Neural progenitor cell (in vitro differentiated cells): ENCODE measurements around the gene MIPEP. TPM values are rescaled to one million over a fixed set of nuclear protein-coding genes. Genes with fewer than 3 reads are reported as not detected.
A peak's percentile ranks its signal among the peaks of the same experiment; 100 is the strongest.

Experiments
- DNase-seq: peaks from one replicate; pipeline ENCODE4 v3.0.0-alpha.2; 2016; ENCODE audit warnings: low spot score
- H2AFZ ChIP-seq: fragments of 200-600 bp; sonication (generic); replicated peaks from 2 replicates; pipeline ENCODE4 v1.6.1; 2016; ENCODE audit warnings: antibody characterized with exemption
- H3F3A ChIP-seq: fragments of 200-600 bp; sonication (generic); 2 replicates; pipeline ENCODE4 v1.6.1; 2016; ENCODE audit warnings: antibody characterized with exemption, low read depth
- H3K27ac ChIP-seq: fragments of 200-600 bp; sonication (generic); 2 replicates; pipeline ENCODE4 v1.5.1; 2016; ENCODE audit warnings: mild to moderate bottlenecking
- H3K27me3 ChIP-seq: fragments of 200-600 bp; sonication (generic); 2 replicates; pipeline ENCODE4 v1.6.1; 2016; ENCODE audit warnings: mild to moderate bottlenecking, moderate library complexity
- H3K36me3 ChIP-seq: fragments of 200-600 bp; sonication (generic); 2 replicates; pipeline ENCODE4 v1.5.1; 2016
- H3K4me1 ChIP-seq: fragments of 200-600 bp; sonication (generic); 2 replicates; pipeline ENCODE4 v1.6.1; 2016; ENCODE audit warnings: mixed run types
- H3K4me2 ChIP-seq: fragments of 200-600 bp; sonication (generic); 2 replicates; pipeline ENCODE4 v1.6.1; 2016
- H3K4me3 ChIP-seq: fragments of 200-600 bp; sonication (generic); 2 replicates; pipeline ENCODE4 v1.5.1; 2016
- H3K79me2 ChIP-seq: fragments of 200-600 bp; sonication (generic); 2 replicates; pipeline ENCODE4 v1.6.1; 2016; ENCODE audit warnings: low read depth
- H3K9ac ChIP-seq: fragments of 200-600 bp; sonication (generic); 2 replicates; pipeline ENCODE4 v1.6.1; 2016
- H3K9me3 ChIP-seq: fragments of 200-600 bp; sonication (generic); 2 replicates; pipeline ENCODE4 v1.5.1; 2016; ENCODE audit warnings: low read depth
- H4K20me1 ChIP-seq: fragments of 200-600 bp; sonication (generic); 2 replicates; pipeline ENCODE4 v1.6.1; 2016; ENCODE audit warnings: low read depth
- H3K27ac Mint-ChIP-seq: 3 replicates; pipeline ENCODE4 v1.8.0; 2021; ENCODE audit warnings: mixed read lengths
- H3K27me3 Mint-ChIP-seq: 2 replicates; pipeline ENCODE4 v1.8.0; 2022; ENCODE audit warnings: low read depth, mild to moderate bottlenecking, inconsistent platforms, moderate library complexity, mixed read lengths; ENCODE audit not compliant: insufficient read depth
- H3K36me3 Mint-ChIP-seq: 3 replicates; pipeline ENCODE4 v1.8.0; 2021; ENCODE audit warnings: mixed read lengths
- H3K4me1 Mint-ChIP-seq: 3 replicates; pipeline ENCODE4 v1.8.0; 2021; ENCODE audit warnings: mixed read lengths
- H3K4me3 Mint-ChIP-seq: 3 replicates; pipeline ENCODE4 v1.8.0; 2021; ENCODE audit warnings: mild to moderate bottlenecking, moderate library complexity, mixed read lengths
- H3K9me3 Mint-ChIP-seq: 3 replicates; pipeline ENCODE4 v1.8.0; 2020; ENCODE audit warnings: mixed read lengths
- CTCF ChIP-seq: fragments of 200-600 bp; sonication (generic); IDR thresholded peaks from 2 replicates; pipeline ENCODE4 v1.5.1; 2017; ENCODE audit warnings: antibody characterized with exemption, mild to moderate bottlenecking
- EZH2 ChIP-seq: fragments of 200-600 bp; sonication (generic); IDR thresholded peaks from 2 replicates; pipeline ENCODE4 v1.6.1; 2017; ENCODE audit warnings: antibody characterized with exemption, mild to moderate bottlenecking, moderate library complexity
- EZH2phosphoT487 ChIP-seq: fragments of 200-600 bp; sonication (generic); IDR thresholded peaks from 2 replicates; pipeline ENCODE4 v1.6.1; 2017; ENCODE audit warnings: antibody characterized with exemption
- total RNA-seq: library from RNA; depleted of rRNA; stranded (reverse); fragments of >200 nt; gene quantifications from 2 replicates; pipeline ENCODE4 v1.2.3, GENCODE V29; 2015; ENCODE audit warnings: low replicate concordance

Gene MIPEP
- total RNA-seq, 1 donor from 2014 or later: 22.8 TPM

- Histone ChIP-seq H3K27ac (no peak overlapping the region), H3K9ac (no peak overlapping the region), H3K4me2 (no peak overlapping the region), H3F3A (no peaks in the 10 kb centered on the region), H4K20me1 (no peaks in the 10 kb centered on the region), H3K4me1 (peaks cover 8% of the 10 kb centered on the region), H3K36me3 (no peaks in the 10 kb centered on the region), H3K9me3 (no peaks in the 10 kb centered on the region), H3K4me3 (no peak overlapping the region), H2AFZ (peak overlapping the region; percentile 38), H3K79me2 (no peaks in the 10 kb centered on the region), H3K27me3 (no peaks in the 10 kb centered on the region)
- no peak overlapping the region for H3K27ac Mint-ChIP-seq
- no peak for DNase-seq
- H3K36me3 Mint-ChIP-seq: peaks cover 2% of the 10 kb centered on the region
- peaks cover 4% of the 10 kb centered on the region for H3K27me3 Mint-ChIP-seq
- H3K4me1 Mint-ChIP-seq: peaks cover 27% of the 10 kb centered on the region
- no peak overlapping the region for H3K4me3 Mint-ChIP-seq
- H3K9me3 Mint-ChIP-seq: peaks cover 3% of the 10 kb centered on the region
- TF ChIP-seq EZH2phosphoT487 (no peak), CTCF (no peak), EZH2 (no peak)
Measured at GRCh38 chr13:23722726-23723453, 166.3 kb downstream of the MIPEP start.

GRCh38 chr13:23718996-23719395 lies 170.2 kb downstream of the MIPEP start:
- peaks cover 26% of the 10 kb centered on the region for H3K4me1 Mint-ChIP-seq
- Histone ChIP-seq H3F3A (no peaks in the 10 kb centered on the region), H3K79me2 (no peaks in the 10 kb centered on the region), H3K4me1 (peaks cover 8% of the 10 kb centered on the region), H3K36me3 (no peaks in the 10 kb centered on the region), H2AFZ (no peak overlapping the region), H3K9me3 (no peaks in the 10 kb centered on the region), H4K20me1 (no peaks in the 10 kb centered on the region), H3K4me3 (no peak overlapping the region), H3K27ac (no peak overlapping the region), H3K27me3 (no peaks in the 10 kb centered on the region), H3K4me2 (no peak overlapping the region), H3K9ac (no peak overlapping the region)
- H3K27me3 Mint-ChIP-seq: peaks cover 14% of the 10 kb centered on the region
- no peak overlapping the region for H3K27ac Mint-ChIP-seq
- DNase-seq: no peak
- TF ChIP-seq EZH2phosphoT487: no peak
- no peak for TF ChIP-seq EZH2
- no peak for TF ChIP-seq CTCF
- peaks cover 13% of the 10 kb centered on the region for H3K9me3 Mint-ChIP-seq
- peaks cover 2% of the 10 kb centered on the region for H3K36me3 Mint-ChIP-seq
- H3K4me3 Mint-ChIP-seq: no peak overlapping the region

- Histone ChIP-seq H3K27ac (no peak overlapping the region), H3K4me3 (no peak overlapping the region), H3K79me2 (no peaks in the 10 kb centered on the region), H3K27me3 (no peaks in the 10 kb centered on the region), H4K20me1 (no peaks in the 10 kb centered on the region), H2AFZ (no peak overlapping the region), H3K9ac (no peak overlapping the region), H3K9me3 (no peaks in the 10 kb centered on the region), H3K4me1 (no peaks in the 10 kb centered on the region), H3K36me3 (no peaks in the 10 kb centered on the region), H3F3A (no peaks in the 10 kb centered on the region), H3K4me2 (no peak overlapping the region)
- Mint-ChIP-seq H3K36me3 (no peaks in the 10 kb centered on the region), H3K27me3 (peaks cover 15% of the 10 kb centered on the region), H3K4me3 (no peak overlapping the region), H3K9me3 (peaks cover 25% of the 10 kb centered on the region), H3K4me1 (peaks cover 12% of the 10 kb centered on the region), H3K27ac (no peak overlapping the region)
- TF ChIP-seq EZH2phosphoT487 (no peak), EZH2 (no peak), CTCF (no peak)
- no peak for DNase-seq
Measured at GRCh38 chr13:23716401-23716800, 172.8 kb downstream of the MIPEP start.
